GM21515 (cell line): ENCODE results near the gene C9.
A peak's percentile ranks its signal among the peaks of the same experiment; 100 is the strongest.
"Not testable (repeated sequence)": the region's sequence is repeated elsewhere in the genome, so short reads cannot be mapped to it uniquely, and the experiment has no call there.

ENCODE experiments used
- ATAC-seq: cut with Tn5 transposase; IDR thresholded peaks from one replicate; pipeline ENCODE4 v1.9.1; 2021; ENCODE audit not compliant: unreplicated experiment

Gene C9

DNA sequence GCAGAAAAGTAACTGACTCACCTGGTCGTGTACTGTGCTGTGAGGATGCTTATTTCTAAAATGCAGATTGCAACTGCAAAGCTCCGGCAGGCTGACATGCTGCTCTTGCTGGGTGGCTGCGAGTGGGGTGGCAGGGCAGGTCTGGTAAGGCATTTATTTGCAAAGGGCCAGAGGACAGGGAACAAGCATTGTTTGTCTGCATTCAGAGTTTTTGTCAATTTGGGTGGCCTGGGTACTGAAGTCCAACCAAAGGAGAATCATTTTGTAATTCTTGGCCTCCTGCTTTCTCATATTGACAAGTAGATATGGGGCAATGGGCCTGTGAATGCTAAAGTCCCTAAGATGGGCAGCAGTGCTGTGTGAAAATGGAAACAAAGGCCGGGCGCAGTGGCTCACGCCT, at the start of gene C9:
TSS of gene C9 (minus strand) at position 129 of the 400 bp plus-strand sequence. CDS start at position 98, 31 bp downstream.
- ATAC-seq = no peak

- ATAC-seq = no peak
These were observed 49.5 kb upstream of the C9 start for GRCh38 chr5:39413771-39414170.

DNA sequence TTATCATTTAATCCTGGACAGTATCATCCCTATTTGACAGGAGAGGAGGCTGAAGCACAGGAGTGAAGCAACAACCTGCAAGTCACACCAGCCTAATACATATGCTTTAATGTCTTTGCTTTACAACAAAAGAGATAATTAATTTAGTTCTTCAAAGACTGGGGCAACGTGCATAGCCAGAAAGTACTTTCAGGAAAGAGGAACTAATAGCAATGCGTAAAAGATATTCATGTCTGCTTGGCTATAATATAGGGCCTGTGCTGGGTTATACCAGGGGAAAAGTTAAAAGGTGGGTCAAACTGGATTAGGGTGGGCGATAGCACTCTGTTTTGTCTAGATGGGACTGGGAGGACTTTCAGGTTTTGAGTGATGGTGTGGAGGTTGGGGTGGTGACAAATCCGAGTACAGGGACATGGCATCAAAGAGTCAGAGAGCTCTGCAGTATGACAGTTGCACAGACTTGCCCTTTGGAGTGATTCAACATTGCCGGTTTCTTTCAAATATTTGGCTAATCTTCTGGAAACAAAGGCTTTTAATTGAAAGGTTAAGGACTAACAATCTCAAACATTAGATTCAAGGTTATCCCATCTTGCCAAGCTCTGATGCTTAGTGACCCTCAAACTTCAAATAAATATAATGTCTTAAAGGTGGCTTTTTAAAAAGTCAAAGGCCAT, 48.6 kb upstream of the C9 start:
- ATAC-seq = no peak

- ATAC-seq = no peak
These were observed 47.7 kb upstream of the C9 start for GRCh38 chr5:39411985-39412384.

DNA sequence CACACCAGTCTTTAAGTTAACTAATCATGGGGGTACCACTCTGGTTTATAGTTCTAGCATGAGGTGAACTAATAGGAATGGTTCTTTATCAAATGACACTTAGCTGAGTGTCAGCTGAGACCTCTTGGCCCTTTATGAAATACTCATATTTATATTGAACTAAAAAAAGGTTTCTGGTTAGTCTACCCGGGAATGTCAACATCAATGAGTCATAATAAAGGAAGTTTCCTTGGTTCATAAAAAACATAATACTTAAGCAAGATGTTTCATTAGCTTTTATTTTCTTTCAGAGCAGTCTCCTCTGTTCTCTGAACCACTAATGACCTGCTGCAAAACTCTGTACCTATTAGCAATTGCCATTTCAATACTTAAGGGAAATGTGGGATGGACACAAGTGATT, 46.8 kb upstream of the C9 start:
- no peak for ATAC-seq

DNA sequence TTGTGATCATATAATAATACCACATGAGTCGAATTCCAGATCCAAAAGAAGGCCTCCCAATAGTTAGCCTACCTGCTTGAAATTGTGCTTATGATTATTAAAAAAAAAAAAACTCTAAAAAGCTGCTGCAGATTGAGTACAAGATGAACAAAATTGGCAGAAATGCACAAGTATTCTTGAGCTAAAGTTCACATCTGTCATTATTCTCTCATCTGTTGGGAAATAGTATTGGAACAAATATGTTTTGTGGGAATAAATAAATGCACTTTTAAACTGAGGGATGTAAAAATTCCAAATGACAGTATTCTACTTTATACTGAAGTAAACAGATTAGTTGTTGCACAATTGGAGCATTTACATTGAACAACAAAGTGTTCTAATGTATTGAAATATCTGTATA, 44.7 kb upstream of the C9 start:
- ATAC-seq = no peak

GRCh38 chr5:39405083-39405843, 41.0 kb upstream of the C9 start:
- no peak for ATAC-seq

GRCh38 chr5:39403761-39404160, 39.5 kb upstream of the C9 start:
- ATAC-seq = not testable (repeated sequence)

DNA sequence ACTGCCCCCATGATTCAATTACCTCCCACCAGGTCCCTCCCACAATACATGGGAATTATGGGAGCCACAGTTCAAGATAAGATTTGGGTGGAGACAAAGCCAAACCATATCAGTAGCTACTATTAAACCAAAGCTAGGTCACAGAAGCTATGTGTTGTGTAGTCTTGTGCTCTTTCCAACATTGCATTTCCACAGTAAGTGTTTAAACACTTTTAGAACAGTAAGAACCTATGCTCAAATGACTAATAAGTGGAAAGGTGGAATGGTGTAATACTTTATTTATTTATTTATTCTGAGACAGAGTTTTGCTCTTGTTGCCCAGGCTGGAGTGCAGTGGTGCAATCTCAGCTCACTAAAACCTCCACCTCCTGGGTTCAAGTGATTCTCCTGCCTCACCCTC, 37.8 kb upstream of the C9 start:
- not testable (repeated sequence) for ATAC-seq

GRCh38 chr5:39400713-39401578, 36.7 kb upstream of the C9 start:
- ATAC-seq = no peak

GRCh38 chr5:39399135-39400036, 35.1 kb upstream of the C9 start:
- ATAC-seq = no peak

DNA sequence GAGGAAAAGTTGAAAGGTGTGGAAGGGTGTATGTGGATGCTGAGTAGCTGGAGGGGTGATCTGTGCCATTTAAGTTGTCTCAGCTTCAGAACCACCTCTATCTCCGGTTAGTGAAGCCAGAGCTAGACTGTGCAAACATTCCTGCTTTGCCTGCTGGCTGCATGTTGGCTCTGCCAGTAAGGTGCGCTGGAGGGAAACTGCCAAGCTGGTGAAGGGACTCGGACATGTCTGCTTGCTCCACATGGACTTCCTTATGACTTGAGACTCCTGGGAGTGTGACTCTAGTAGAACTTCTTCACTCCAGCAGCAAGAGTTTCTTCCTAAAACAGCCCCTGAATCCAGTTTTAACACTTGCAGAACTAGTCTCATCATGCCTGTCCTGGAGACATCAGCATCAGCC, 32.5 kb upstream of the C9 start:
- no peak for ATAC-seq

GRCh38 chr5:39395521-39395920, 31.2 kb upstream of the C9 start:
- ATAC-seq = no peak

DNA sequence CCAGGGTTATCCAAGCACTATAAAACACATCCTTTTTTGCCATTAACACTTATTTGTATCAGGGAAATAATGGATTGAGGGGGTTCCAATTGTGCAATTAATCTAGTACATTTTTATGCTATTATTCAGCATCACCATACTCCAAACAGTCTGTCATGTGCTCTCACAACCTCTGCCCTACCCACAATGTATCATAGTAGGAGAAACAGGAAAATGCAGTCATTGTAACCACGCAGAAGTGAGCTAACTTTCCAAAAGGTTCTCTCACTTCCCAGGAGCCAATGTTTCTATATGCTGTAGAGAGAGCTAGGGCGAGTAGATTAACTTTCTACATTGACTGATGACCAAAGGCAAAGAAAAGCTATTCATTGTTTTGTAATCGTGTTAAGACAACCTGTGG, 30.7 kb upstream of the C9 start:
- no peak for ATAC-seq

GRCh38 chr5:39390945-39391344, 26.6 kb upstream of the C9 start:
- no peak for ATAC-seq

- no peak for ATAC-seq
These were observed 23.0 kb upstream of the C9 start for GRCh38 chr5:39387293-39387692.

GRCh38 chr5:39384271-39384670, 20.0 kb upstream of the C9 start:
- no peak for ATAC-seq

DNA sequence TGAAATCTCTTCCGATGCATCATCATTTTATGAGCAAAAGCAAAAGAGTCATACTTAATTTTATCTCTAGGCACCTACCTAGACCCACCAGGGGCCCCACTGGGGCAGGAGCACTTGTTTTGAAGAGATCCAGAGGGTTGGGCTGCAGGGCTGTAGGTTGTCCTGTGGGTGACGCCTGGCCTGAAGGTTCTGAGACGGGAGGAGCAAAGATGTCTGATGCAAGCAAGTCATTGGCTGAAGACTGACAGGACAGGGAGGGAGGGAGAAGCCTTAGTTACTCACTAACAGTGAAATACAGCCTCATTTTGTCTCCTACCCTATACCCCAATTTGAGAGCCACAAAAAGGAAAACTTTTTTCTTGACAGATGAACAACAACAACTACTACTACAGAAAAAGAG, 17.1 kb upstream of the C9 start:
- ATAC-seq = no peak

DNA sequence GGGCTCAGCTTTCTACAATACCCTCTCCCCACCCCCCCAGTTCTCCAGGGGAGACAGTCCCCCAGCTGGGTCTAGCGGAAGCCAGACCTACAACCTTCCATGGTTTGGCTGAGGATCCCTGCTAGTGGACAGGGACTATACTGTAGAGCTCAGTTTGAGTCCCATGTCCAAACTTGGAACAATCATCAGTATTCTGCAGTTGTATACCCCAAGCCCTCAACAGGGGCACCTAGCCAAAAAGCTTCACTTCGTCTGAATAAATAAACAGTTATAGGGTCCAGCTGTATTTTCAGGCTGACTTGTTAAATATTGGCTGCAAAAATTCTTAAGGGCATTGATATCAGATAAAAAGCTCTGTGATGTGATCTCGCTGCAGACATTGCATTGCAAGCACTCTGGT, 15.4 kb upstream of the C9 start:
- ATAC-seq = no peak

- ATAC-seq = no peak
These were observed 13.3 kb upstream of the C9 start for GRCh38 chr5:39377613-39378012.

DNA sequence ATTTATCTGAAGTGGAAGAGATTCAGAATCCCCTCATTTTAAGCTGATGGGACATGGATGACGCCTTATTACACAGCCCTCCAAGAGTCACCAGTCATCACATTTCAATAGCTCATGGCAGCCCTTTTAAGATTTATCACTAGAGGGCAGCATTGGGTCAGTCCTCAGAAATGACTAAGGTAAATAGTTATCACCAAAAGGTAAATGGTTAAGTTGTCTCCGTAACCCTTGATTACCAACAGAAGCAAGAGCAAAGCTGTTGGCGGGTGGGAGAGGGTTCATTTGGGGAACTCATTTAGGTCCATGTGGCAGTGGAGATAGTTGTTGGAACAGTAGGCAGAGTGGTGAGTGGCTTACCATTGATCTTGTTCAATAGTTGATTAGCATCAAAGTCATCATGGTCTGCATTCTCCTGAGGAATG, 12.0 kb upstream of the C9 start:
- peak; percentile 73 for ATAC-seq
